Endodermal cell (in vitro differentiated cells): ENCODE measurements around the gene STAT3. TPM values are rescaled to one million over a fixed set of nuclear protein-coding genes. Genes with fewer than 3 reads are reported as not detected.
A peak's percentile ranks its signal among the peaks of the same experiment; 100 is the strongest.
"Not testable (repeated sequence)": the region's sequence is repeated elsewhere in the genome, so short reads cannot be mapped to it uniquely, and the experiment has no call there.

Source experiments
- DNase-seq: peaks from one replicate; pipeline ENCODE4 v3.0.0-alpha.2; 2017
- H3K27ac ChIP-seq: 2 replicates; pipeline ENCODE4 v1.5.1; 2013; ENCODE audit warnings: mild to moderate bottlenecking, low read depth, low read length, moderate library complexity
- H3K27me3 ChIP-seq: 2 replicates; pipeline ENCODE4 v1.6.1; 2013; ENCODE audit warnings: mild to moderate bottlenecking, low read length, moderate library complexity; ENCODE audit not compliant: insufficient read depth, control insufficient read depth, poor library complexity, severe bottlenecking
- H3K36me3 ChIP-seq: 2 replicates; pipeline ENCODE4 v1.7.0; 2013; ENCODE audit warnings: mild to moderate bottlenecking, low read length, moderate library complexity; ENCODE audit not compliant: control insufficient read depth, insufficient read depth
- H3K4me1 ChIP-seq: one replicate; pipeline ENCODE4 v1.7.0; 2013; ENCODE audit warnings: low read length; ENCODE audit not compliant: control insufficient read depth, insufficient read depth
- H3K4me3 ChIP-seq: 2 replicates; pipeline ENCODE4 v1.5.1; 2013; ENCODE audit warnings: mild to moderate bottlenecking, low read length, moderate library complexity
- H3K9ac ChIP-seq: 2 replicates; pipeline ENCODE4 v1.6.1; 2013; ENCODE audit warnings: mild to moderate bottlenecking, low read length, moderate library complexity; ENCODE audit not compliant: poor library complexity, severe bottlenecking; ENCODE audit errors: extremely low read depth
- H3K9me3 ChIP-seq: 2 replicates; pipeline ENCODE4 v1.6.1; 2013; ENCODE audit warnings: mild to moderate bottlenecking, low read length, moderate library complexity; ENCODE audit not compliant: control insufficient read depth
- H3K27ac Mint-ChIP-seq: 2 replicates; pipeline ENCODE4 v1.8.0; 2020; ENCODE audit warnings: mixed read lengths
- H3K27me3 Mint-ChIP-seq: 2 replicates; pipeline ENCODE4 v1.8.0; 2021; ENCODE audit warnings: mild to moderate bottlenecking, mixed read lengths; ENCODE audit not compliant: insufficient read depth
- H3K36me3 Mint-ChIP-seq: 2 replicates; pipeline ENCODE4 v1.8.0; 2020; ENCODE audit warnings: low read depth, mixed read lengths
- H3K4me1 Mint-ChIP-seq: 2 replicates; pipeline ENCODE4 v1.8.0; 2020; ENCODE audit warnings: mixed read lengths
- H3K4me3 Mint-ChIP-seq: 2 replicates; pipeline ENCODE4 v1.8.0; 2020; ENCODE audit warnings: mild to moderate bottlenecking, moderate library complexity, mixed read lengths
- H3K9me3 Mint-ChIP-seq: 2 replicates; pipeline ENCODE4 v1.8.0; 2020; ENCODE audit warnings: mild to moderate bottlenecking, mixed read lengths
- CTCF ChIP-seq: fragments of 200-600 bp; sonication (generic); conservative IDR thresholded peaks from 2 replicates; pipeline ENCODE4 v1.5.0; 2021; ENCODE audit warnings: antibody characterized with exemption, mild to moderate bottlenecking
- WGBS, 2 experiments: methylation state at CpG; one replicate each; pipeline versions ENCODE4 v1.1.5 to v1.1.7; 2013; ENCODE audit warnings: missing lambda C conversion rate in 2 of 2, mixed read lengths in 1 of 2; ENCODE audit not compliant: insufficient coverage in 1 of 2, insufficient read length in 1 of 2; 5-methylcytosine and 5-hydroxymethylcytosine counted together
- total RNA-seq, 2 donors: library from RNA; stranded (reverse); fragmentation: NEBNext Ultra II Directional in 1 of 2; extraction: Animal tissue kit (Norgen Biotek cat#: 25700) in 1 of 2; gene quantifications; 2 replicates in 1 of 2; 3 replicates in 1 of 2; pipeline ENCODE4 v1.2.1, GENCODE V29; 2021

Gene STAT3
- total RNA-seq, 2 donors from 2014 or later, result 27.5 to 32.4 TPM

GRCh38 chr17:42403150-42403549, 14.9 kb upstream of the STAT3 start:
- Histone ChIP-seq H3K27me3 (peaks cover 16% of the 10 kb centered on the region), H3K4me1 (no peaks in the 10 kb centered on the region), H3K36me3 (no peaks in the 10 kb centered on the region), H3K9me3 (no peaks in the 10 kb centered on the region), H3K4me3 (no peak overlapping the region), H3K27ac (no peak overlapping the region), H3K9ac (no peak overlapping the region)
- Mint-ChIP-seq H3K27ac (no peak overlapping the region), H3K4me1 (peaks cover 22% of the 10 kb centered on the region), H3K9me3 (no peaks in the 10 kb centered on the region), H3K27me3 (peaks cover 33% of the 10 kb centered on the region), H3K4me3 (no peak overlapping the region), H3K36me3 (no peaks in the 10 kb centered on the region)
- peak; percentile 89 for DNase-seq
- TF ChIP-seq CTCF, result peak; percentile 75
- 77 to 82% methylated on average over 5 to 6 of the region's 6 CpGs for WGBS, 2 experiments

- TF ChIP-seq CTCF, result no peak
Measured at GRCh38 chr17:42402117-42402516, 13.9 kb upstream of the STAT3 start.

GRCh38 chr17:42400844-42401375, 12.7 kb upstream of the STAT3 start:
- H3K9ac ChIP-seq, H3K4me3 Mint-ChIP-seq, H3K36me3 Mint-ChIP-seq, H3K27ac Mint-ChIP-seq, H3K4me1 ChIP-seq, H3K27ac ChIP-seq, H3K4me3 ChIP-seq, H3K9me3 Mint-ChIP-seq, H3K36me3 ChIP-seq, H3K9me3 ChIP-seq: not testable (repeated sequence)
- peak; percentile 36 for DNase-seq
- 90 to 95% methylated on average over 5 to 8 of the region's 8 CpGs for WGBS, 2 experiments
- peaks cover 16% of the 10 kb centered on the region for H3K27me3 ChIP-seq
- Mint-ChIP-seq H3K4me1 (peaks cover 20% of the 10 kb centered on the region), H3K27me3 (peaks cover 43% of the 10 kb centered on the region)

More at GRCh38 chr17:42402117-42402516, 13.9 kb upstream of the STAT3 start:
- Histone ChIP-seq H3K27me3 (peaks cover 16% of the 10 kb centered on the region), H3K9ac (no peak overlapping the region), H3K9me3 (no peaks in the 10 kb centered on the region), H3K36me3 (no peaks in the 10 kb centered on the region), H3K4me1 (no peaks in the 10 kb centered on the region), H3K4me3 (no peak overlapping the region), H3K27ac (no peak overlapping the region)
- Mint-ChIP-seq H3K36me3 (no peaks in the 10 kb centered on the region), H3K9me3 (no peaks in the 10 kb centered on the region), H3K27ac (peak overlapping the region; percentile 50), H3K4me3 (no peak overlapping the region), H3K27me3 (peaks cover 33% of the 10 kb centered on the region), H3K4me1 (peaks cover 20% of the 10 kb centered on the region)
- 20% methylated on average over 3 of the region's 3 CpGs; no CpG with 5 or more reads in 1 of the 2 experiments for WGBS, 2 experiments
- DNase-seq, result no peak
